ENCODE measurements around the gene CES5A.
"Not testable (repeated sequence)": the region's sequence is repeated elsewhere in the genome, so short reads cannot be mapped to it uniquely, and the experiment has no call there.

CES5A gene

DNA sequence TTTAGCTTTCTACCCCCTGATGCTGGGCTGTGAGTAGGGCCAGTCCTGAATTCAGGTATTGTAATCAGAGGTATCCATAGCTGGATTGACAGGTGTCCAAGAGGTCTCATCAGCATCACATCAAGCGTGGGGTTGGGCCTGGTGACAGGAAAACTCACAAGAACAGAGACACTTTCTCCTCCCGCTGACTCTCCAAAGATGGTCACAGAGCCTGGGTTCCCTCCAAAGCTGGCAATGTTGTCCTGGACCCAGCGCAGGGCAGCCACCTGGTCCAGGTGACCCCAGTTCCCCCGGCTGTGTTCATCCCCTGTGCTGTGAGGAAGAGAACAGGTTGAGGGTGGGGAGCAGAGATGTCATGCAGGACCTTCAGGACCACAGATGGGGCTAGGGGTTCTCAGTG lies 54.0 kb downstream of the CES5A start:
- H3K4me3 ChIP-seq (ENCODE audit: low read depth, low read length), result no peak overlapping the region
- no peaks in the 10 kb centered on the region for H3K4me1 ChIP-seq
- no peaks in the 10 kb centered on the region for H3K9me3 ChIP-seq
- H3K36me3 ChIP-seq, result no peaks in the 10 kb centered on the region
- no peak for DNase-seq
- H3K27me3 ChIP-seq, result peaks cover 16% of the 10 kb centered on the region
- TF ChIP-seq, protein P1, sequence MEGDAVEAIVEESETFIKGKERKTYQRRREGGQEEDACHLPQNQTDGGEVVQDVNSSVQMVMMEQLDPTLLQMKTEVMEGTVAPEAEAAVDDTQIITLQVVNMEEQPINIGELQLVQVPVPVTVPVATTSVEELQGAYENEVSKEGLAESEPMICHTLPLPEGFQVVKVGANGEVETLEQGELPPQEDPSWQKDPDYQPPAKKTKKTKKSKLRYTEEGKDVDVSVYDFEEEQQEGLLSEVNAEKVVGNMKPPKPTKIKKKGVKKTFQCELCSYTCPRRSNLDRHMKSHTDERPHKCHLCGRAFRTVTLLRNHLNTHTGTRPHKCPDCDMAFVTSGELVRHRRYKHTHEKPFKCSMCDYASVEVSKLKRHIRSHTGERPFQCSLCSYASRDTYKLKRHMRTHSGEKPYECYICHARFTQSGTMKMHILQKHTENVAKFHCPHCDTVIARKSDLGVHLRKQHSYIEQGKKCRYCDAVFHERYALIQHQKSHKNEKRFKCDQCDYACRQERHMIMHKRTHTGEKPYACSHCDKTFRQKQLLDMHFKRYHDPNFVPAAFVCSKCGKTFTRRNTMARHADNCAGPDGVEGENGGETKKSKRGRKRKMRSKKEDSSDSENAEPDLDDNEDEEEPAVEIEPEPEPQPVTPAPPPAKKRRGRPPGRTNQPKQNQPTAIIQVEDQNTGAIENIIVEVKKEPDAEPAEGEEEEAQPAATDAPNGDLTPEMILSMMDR (IDR thresholded peaks at IDR 0.05; ENCODE audit: low read depth, low read length), result no peak

GRCh38 chr16:55820615-55821014 lies 54.6 kb downstream of the CES5A start:
- H3K4me3 ChIP-seq (ENCODE audit: low read depth, low read length), result no peak overlapping the region
- no peaks in the 10 kb centered on the region for H3K9me3 ChIP-seq
- H3K36me3 ChIP-seq, result no peaks in the 10 kb centered on the region
- H3K27me3 ChIP-seq, result peaks cover 16% of the 10 kb centered on the region
- TF ChIP-seq, protein P1 (IDR thresholded peaks at IDR 0.05; ENCODE audit: low read depth, low read length), result no peak
- H3K4me1 ChIP-seq, result no peaks in the 10 kb centered on the region
- no peak for DNase-seq

- TF ChIP-seq, protein P1 (IDR thresholded peaks at IDR 0.05; ENCODE audit: low read depth, low read length), result no peak
- no peaks in the 10 kb centered on the region for H3K9me3 ChIP-seq
- no peak overlapping the region for H3K4me3 ChIP-seq (ENCODE audit: low read depth, low read length)
- H3K27me3 ChIP-seq, result peaks cover 26% of the 10 kb centered on the region
- no peaks in the 10 kb centered on the region for H3K36me3 ChIP-seq
- DNase-seq, result no peak
- H3K4me1 ChIP-seq, result no peaks in the 10 kb centered on the region
Measured at GRCh38 chr16:55817236-55817912, 57.8 kb downstream of the CES5A start.

DNA sequence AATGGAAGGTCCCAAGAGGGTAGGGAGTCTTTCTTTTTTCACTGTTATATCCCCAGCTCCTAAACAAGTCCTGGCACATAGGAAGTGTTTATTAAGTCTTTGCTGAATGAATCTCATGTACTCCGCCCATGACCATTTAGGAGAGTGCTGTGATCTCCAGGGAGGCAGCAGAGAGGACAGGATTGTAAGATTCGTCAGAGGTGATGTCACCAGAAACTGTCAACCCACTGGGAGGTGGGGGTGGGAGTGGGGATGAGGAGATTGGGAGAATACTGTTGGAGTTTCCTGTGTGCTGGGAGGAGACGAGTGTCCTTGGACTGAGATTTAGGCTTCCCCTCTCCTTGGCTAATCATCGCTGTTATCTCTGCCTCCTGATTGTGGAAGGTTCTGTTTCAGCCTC lies 59.0 kb downstream of the CES5A start:
- DNase-seq; H3K4me3 ChIP-seq (ENCODE audit: low read depth, low read length); H3K4me1 ChIP-seq; H3K9me3 ChIP-seq; H3K36me3 ChIP-seq: not testable (repeated sequence)
- peaks cover 26% of the 10 kb centered on the region for H3K27me3 ChIP-seq

GRCh38 chr16:55815320-55815719 lies 59.9 kb downstream of the CES5A start:
- Histone ChIP-seq H3K4me1 (no peaks in the 10 kb centered on the region), H3K27me3 (peaks cover 26% of the 10 kb centered on the region), H3K9me3 (no peaks in the 10 kb centered on the region), H3K36me3 (no peaks in the 10 kb centered on the region), H3K4me3 (ENCODE audit: low read depth, low read length) (no peak overlapping the region)
- no peak for DNase-seq
- TF ChIP-seq, protein P1 (IDR thresholded peaks at IDR 0.05; ENCODE audit: low read depth, low read length), result no peak

DNA sequence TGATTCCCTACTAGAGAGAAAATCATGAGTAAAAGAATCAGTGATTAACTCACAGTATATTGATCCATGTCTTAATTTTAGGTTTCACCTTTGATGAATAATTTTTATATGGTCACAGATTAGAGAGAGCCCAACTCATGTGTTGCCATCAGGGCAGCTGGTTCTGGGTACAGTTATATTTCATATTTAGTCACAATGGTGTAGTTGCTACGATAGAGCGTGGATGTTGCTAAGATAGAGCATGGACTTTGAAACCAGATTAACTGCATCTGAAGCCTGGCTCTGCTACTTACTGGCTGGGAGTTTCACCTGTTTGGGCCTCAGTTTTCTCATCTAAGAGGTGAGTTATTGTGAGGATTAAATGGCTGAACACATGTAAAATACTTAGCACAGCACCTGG lies 61.0 kb downstream of the CES5A start:
- not testable (repeated sequence) for DNase-seq; H3K36me3 ChIP-seq; H3K4me1 ChIP-seq; H3K4me3 ChIP-seq (ENCODE audit: low read depth, low read length); H3K9me3 ChIP-seq
- peaks cover 29% of the 10 kb centered on the region for H3K27me3 ChIP-seq

GRCh38 chr16:55813730-55814129 lies 61.4 kb downstream of the CES5A start:
- not testable (repeated sequence) for H3K36me3 ChIP-seq; H3K4me3 ChIP-seq (ENCODE audit: low read depth, low read length); H3K9me3 ChIP-seq; DNase-seq; H3K4me1 ChIP-seq
- peaks cover 25% of the 10 kb centered on the region for H3K27me3 ChIP-seq

GRCh38 chr16:55812951-55813350 lies 62.2 kb downstream of the CES5A start:
- Histone ChIP-seq H3K36me3 (no peaks in the 10 kb centered on the region), H3K27me3 (peaks cover 24% of the 10 kb centered on the region), H3K9me3 (no peaks in the 10 kb centered on the region), H3K4me3 (ENCODE audit: low read depth, low read length) (no peak overlapping the region), H3K4me1 (no peaks in the 10 kb centered on the region)
- DNase-seq, result no peak
- TF ChIP-seq, protein P1 (IDR thresholded peaks at IDR 0.05; ENCODE audit: low read depth, low read length), result no peak

Measured in BE2C (cell line).